H1 (cell line): ENCODE measurements around the gene TEX11. TPM values are rescaled to one million over a fixed set of nuclear protein-coding genes. Genes with fewer than 3 reads are reported as not detected.

Source experiments
- CTCF ChIA-PET: fragments of 300-600 bp; sonication (Branson Sonifier 250); formaldehyde crosslinking; loops from one replicate; lab custom pipeline; 2021; ENCODE audit not compliant: partially characterized antibody; lab: Charles Lee
- POLR2A ChIA-PET: fragments of 300-600 bp; sonication (Branson Sonifier 250); formaldehyde crosslinking; loops from one replicate; lab custom pipeline; 2021; ENCODE audit warnings: inconsistent platforms; ENCODE audit not compliant: partially characterized antibody; lab: Charles Lee
- DNase-seq, 2 experiments: peaks; one replicate each; pipeline versions ENCODE4 v3.0.0 to v3.0.0-alpha.2; 2010 to 2022; ENCODE audit warnings: low spot score in 2 of 2, low read depth in 1 of 2, mixed read lengths in 1 of 2
- FAIRE-seq: peaks from 2 replicates; lab custom pipeline; 2011; peaks lifted over from hg19 to GRCh38; lab: Jason Lieb, UNC
- H2AFZ ChIP-seq: 2 replicates; pipeline ENCODE4 v1.8.1; 2012; ENCODE audit warnings: low read length, inconsistent platforms
- H2AK5ac ChIP-seq: 2 replicates; pipeline ENCODE4 v1.6.1; 2013; ENCODE audit warnings: low read depth, low read length
- H2BK120ac ChIP-seq: replicated peaks from 2 replicates; pipeline ENCODE3; 2013; ENCODE audit warnings: low read depth, low read length, inconsistent platforms
- H2BK12ac ChIP-seq: 2 replicates; pipeline ENCODE4 v1.6.1; 2013; ENCODE audit warnings: low read depth, low read length
- H2BK15ac ChIP-seq: 2 replicates; pipeline ENCODE4 v1.6.1; 2013; ENCODE audit warnings: low read length
- H2BK20ac ChIP-seq: 2 replicates; pipeline ENCODE4 v1.6.1; 2013; ENCODE audit warnings: low read length
- H2BK5ac ChIP-seq: 2 replicates; pipeline ENCODE4 v1.6.1; 2013; ENCODE audit warnings: low read depth, low read length
- H3K14ac ChIP-seq: 2 replicates; pipeline ENCODE4 v1.6.1; 2013; ENCODE audit warnings: inconsistent platforms; ENCODE audit not compliant: insufficient read length
- H3K18ac ChIP-seq: 2 replicates; pipeline ENCODE4 v1.6.1; 2013; ENCODE audit warnings: low read length; ENCODE audit errors: extremely low read depth
- H3K23ac ChIP-seq: 2 replicates; pipeline ENCODE4 v1.6.1; 2013; ENCODE audit warnings: inconsistent platforms; ENCODE audit not compliant: insufficient read length
- H3K23me2 ChIP-seq: 2 replicates; pipeline ENCODE4 v1.6.1; 2013; ENCODE audit warnings: low read depth, low read length
- H3K27ac ChIP-seq: 2 replicates; pipeline ENCODE4 v1.6.1; 2011; ENCODE audit warnings: low read depth, low read length, inconsistent platforms
- H3K27me3 ChIP-seq, 4 experiments: replicated peaks in 1 of 4; 1 replicate in 1 of 4; 2 replicates in 3 of 4; pipeline versions ENCODE4 v1.6.1 to v1.8.1; 2011 to 2013; ENCODE audit warnings: low read length in 3 of 4, mild to moderate bottlenecking in 3 of 4, inconsistent platforms in 2 of 4, mixed read lengths in 2 of 4, moderate library complexity in 1 of 4; ENCODE audit not compliant: control insufficient read depth in 3 of 4, insufficient read depth in 3 of 4; ENCODE audit errors: extremely low read depth in 1 of 4
- H3K36me3 ChIP-seq, 4 experiments: 2 replicates each; pipeline versions ENCODE4 v1.6.1 to v1.8.1; 2011 to 2013; ENCODE audit warnings: mild to moderate bottlenecking in 4 of 4, low read length in 3 of 4, moderate library complexity in 2 of 4, control low read depth in 1 of 4, inconsistent platforms in 1 of 4; ENCODE audit not compliant: insufficient read depth in 4 of 4, control insufficient read depth in 2 of 4
- H3K4ac ChIP-seq: replicated peaks from 2 replicates; pipeline ENCODE3; 2013; ENCODE audit warnings: low read length, low read depth, mixed read lengths, inconsistent platforms; ENCODE audit not compliant: insufficient read length
- H3K4me1 ChIP-seq, 4 experiments: replicated peaks in 1 of 4; 1 replicate in 1 of 4; 2 replicates in 3 of 4; pipeline versions ENCODE4 v1.6.1 to v1.8.1; 2011 to 2013; ENCODE audit warnings: low read length in 3 of 4, inconsistent platforms in 2 of 4, mixed read lengths in 1 of 4; ENCODE audit not compliant: insufficient read depth in 4 of 4, control insufficient read depth in 3 of 4
- H3K4me2 ChIP-seq, 2 experiments: 2 replicates each; pipeline versions ENCODE4 v1.6.1 to v1.8.1; 2011 to 2013; ENCODE audit warnings: low read depth in 2 of 2, low read length in 2 of 2, control low read depth in 1 of 2, inconsistent platforms in 1 of 2, mild to moderate bottlenecking in 1 of 2; ENCODE audit not compliant: insufficient read depth in 1 of 2
- H3K4me3 ChIP-seq, 4 experiments: fragments of 200-600, 300-600 bp in 1 of 4; sonication (generic), shearing (Covaris generic), sonication (Bioruptor Twin) in 1 of 4; 2 replicates each; pipeline versions ENCODE4 v1.5.1 to v1.8.1; 2011 to 2016; ENCODE audit warnings: low read length in 4 of 4, low read depth in 3 of 4, control low read depth in 2 of 4, inconsistent platforms in 2 of 4, mild to moderate bottlenecking in 2 of 4, mixed read lengths in 1 of 4, moderate library complexity in 1 of 4; ENCODE audit not compliant: insufficient read depth in 2 of 4; ENCODE audit errors: extremely low read depth in 1 of 4
- H3K56ac ChIP-seq: replicated peaks from 2 replicates; pipeline ENCODE3; 2013; ENCODE audit warnings: low read depth, mild to moderate bottlenecking, mixed read lengths, low read length, inconsistent platforms; ENCODE audit not compliant: insufficient read length
- H3K79me1 ChIP-seq: 2 replicates; pipeline ENCODE4 v1.6.1; 2013; ENCODE audit warnings: low read depth, low read length, control low read depth
- H3K79me2 ChIP-seq, 2 experiments: 2 replicates each; pipeline versions ENCODE4 v1.6.1 to v1.8.1; 2012 to 2013; ENCODE audit warnings: low read length in 2 of 2, mild to moderate bottlenecking in 2 of 2, inconsistent platforms in 1 of 2; ENCODE audit not compliant: insufficient read depth in 2 of 2, control insufficient read depth in 1 of 2
- H3K9ac ChIP-seq, 4 experiments: replicated peaks in 1 of 4; 1 replicate in 1 of 4; 2 replicates in 3 of 4; pipeline versions ENCODE4 v1.6.1 to v1.8.1; 2011 to 2013; ENCODE audit warnings: low read depth in 3 of 4, low read length in 3 of 4, control low read depth in 2 of 4, mild to moderate bottlenecking in 2 of 4, moderate library complexity in 2 of 4, inconsistent platforms in 1 of 4; ENCODE audit errors: extremely low read depth in 1 of 4
- H3K9me3 ChIP-seq, 2 experiments: 2 replicates each; pipeline versions ENCODE4 v1.6.1 to v1.8.1; 2012 to 2013; ENCODE audit warnings: mild to moderate bottlenecking in 2 of 2, moderate library complexity in 2 of 2, control low read depth in 1 of 2, inconsistent platforms in 1 of 2, low read depth in 1 of 2, low read length in 1 of 2, mixed read lengths in 1 of 2; ENCODE audit not compliant: insufficient read depth in 2 of 2
- H4K20me1 ChIP-seq, 2 experiments: replicated peaks in 1 of 2; 2 replicates each; pipeline versions ENCODE3 to v1.8.1; 2011 to 2013; ENCODE audit warnings: inconsistent platforms in 2 of 2, low read length in 2 of 2, mild to moderate bottlenecking in 1 of 2; ENCODE audit not compliant: insufficient read depth in 2 of 2, control insufficient read depth in 1 of 2
- H4K5ac ChIP-seq: 2 replicates; pipeline ENCODE4 v1.6.1; 2013; ENCODE audit warnings: low read length, low read depth, mixed read lengths, inconsistent platforms; ENCODE audit not compliant: insufficient read length
- H4K8ac ChIP-seq: 2 replicates; pipeline ENCODE4 v1.8.0; 2013; ENCODE audit warnings: mild to moderate bottlenecking, moderate library complexity, low read length, inconsistent platforms; ENCODE audit not compliant: insufficient read depth; ENCODE audit errors: extremely low read depth
- H4K91ac ChIP-seq: replicated peaks from 2 replicates; pipeline ENCODE3; 2013; ENCODE audit warnings: low read length, mixed read lengths, inconsistent platforms; ENCODE audit not compliant: insufficient read length
- ASH2L ChIP-seq: fragments of 200-600, 300-600 bp; sonication (generic); IDR thresholded peaks from one replicate; pipeline ENCODE4 v1.7.1; 2017; ENCODE audit warnings: low read length
- BACH1 ChIP-seq: IDR thresholded peaks from 2 replicates; pipeline ENCODE4 v1.6.1; 2012; ENCODE audit warnings: low read length, improper control_type of control experiment
- BRCA1 ChIP-seq: IDR thresholded peaks from 2 replicates; pipeline ENCODE4 v1.6.1; 2012; ENCODE audit warnings: low read depth, low read length, improper control_type of control experiment
- CBX5 ChIP-seq: fragments of 300-800, 300-1000 bp; sonication (generic); IDR thresholded peaks from 2 replicates; pipeline ENCODE4 v1.7.1; 2016; ENCODE audit warnings: antibody characterized with exemption, low read length, low read depth
- CHD1 ChIP-seq: IDR thresholded peaks from 2 replicates; pipeline ENCODE4 v1.6.1; 2012; ENCODE audit warnings: low read depth, low read length, improper control_type of control experiment
- NANOG ChIP-seq: IDR thresholded peaks from 2 replicates; pipeline ENCODE4 v1.6.1; 2011; ENCODE audit warnings: low read length, low read depth, mild to moderate bottlenecking, inconsistent platforms; ENCODE audit not compliant: insufficient read depth, poor library complexity, severe bottlenecking
- POLR2AphosphoS5 ChIP-seq: IDR thresholded peaks from 2 replicates; pipeline ENCODE4 v1.6.1; 2011; ENCODE audit warnings: low read depth, low read length
- POU5F1 ChIP-seq: IDR thresholded peaks from 2 replicates; pipeline ENCODE4 v1.6.1; 2011; ENCODE audit warnings: low read depth, mild to moderate bottlenecking, low read length, moderate library complexity
- RAD21 ChIP-seq, 2 experiments: IDR thresholded peaks in 1 of 2; conservative IDR thresholded peaks in 1 of 2; 2 replicates each; pipeline ENCODE4 v1.6.1; 2011; ENCODE audit warnings: low read depth in 2 of 2, low read length in 2 of 2, improper control_type of control experiment in 1 of 2, inconsistent platforms in 1 of 2, mild to moderate bottlenecking in 1 of 2, moderate library complexity in 1 of 2
- RXRA ChIP-seq: IDR thresholded peaks from 2 replicates; pipeline ENCODE4 v1.6.1; 2011; ENCODE audit warnings: low read depth, mild to moderate bottlenecking, low read length, moderate library complexity; ENCODE audit not compliant: insufficient read depth
- SAP30 ChIP-seq: fragments of 300-600 bp; sonication (generic); IDR thresholded peaks from 2 replicates; pipeline ENCODE4 v1.7.1; 2012; ENCODE audit warnings: low read length, moderate library complexity, mild to moderate bottlenecking, inconsistent platforms; ENCODE audit not compliant: insufficient read depth, insufficient replicate concordance
- SIX5 ChIP-seq: IDR thresholded peaks from 2 replicates; pipeline ENCODE4 v1.6.1; 2011; ENCODE audit warnings: mild to moderate bottlenecking, low read depth, low read length
- SP2 ChIP-seq: IDR thresholded peaks from 2 replicates; pipeline ENCODE4 v1.6.1; 2012; ENCODE audit warnings: mild to moderate bottlenecking, low read length, inconsistent platforms
- SRF ChIP-seq: IDR thresholded peaks from 2 replicates; pipeline ENCODE4 v1.6.1; 2011; ENCODE audit warnings: mild to moderate bottlenecking, low read depth, low read length, moderate library complexity
- SUZ12 ChIP-seq: fragments of 200-600 bp; sonication (generic); IDR thresholded peaks from 2 replicates; pipeline ENCODE4 v1.6.1; 2012; ENCODE audit warnings: mild to moderate bottlenecking, inconsistent platforms, low read length, moderate library complexity, mixed read lengths
- WGBS, 2 experiments: shearing (Covaris generic) in 1 of 2; methylation state at CpG; one replicate each; pipeline versions ENCODE4 v1.1.6 to v1.1.7; 2013 to 2015; ENCODE audit warnings: low lambda C conversion rate in 2 of 2, mixed read lengths in 2 of 2, inconsistent platforms in 1 of 2, low coverage in 1 of 2, missing lambda C conversion rate in 1 of 2; ENCODE audit not compliant: insufficient replicate concordance in 2 of 2, insufficient coverage in 1 of 2, insufficient read length in 1 of 2; ENCODE audit errors: extremely low coverage in 1 of 2, missing lambda C conversion rate in 1 of 2; 5-methylcytosine and 5-hydroxymethylcytosine counted together
- polyA plus RNA-seq, 7 experiments: library from polyadenylated mRNA; depleted of rRNA in 3 of 7; stranded (reverse) in 5 of 7; unstranded in 2 of 7; fragments of >200 nt in 5 of 7; fragments of 200-250 nt in 2 of 7; gene quantifications; 1 replicate in 5 of 7; 2 replicates in 1 of 7; 4 replicates in 1 of 7; pipeline versions ENCODE4 v1.2.1 to v1.2.3, GENCODE V29; 2011 to 2013; ENCODE audit warnings: missing spikeins in 2 of 7, mixed read lengths in 2 of 7
- total RNA-seq: library from RNA; stranded (reverse); fragmentation: NEBNext Ultra II Directional; extraction: Animal tissue kit (Norgen Biotek cat#: 25700); gene quantifications from 2 replicates; pipeline ENCODE4 v1.2.1, GENCODE V29; 2021

The TEX11 gene
- total and polyA plus RNA-seq, 2 of the 8 experiments (the other 6 are each of a cell fraction or from before 2014, with no cell fraction given) = 0.11 to 0.74 TPM

GRCh38 chrX:70878902-70879301 is 29.6 kb downstream of the TEX11 start:
- no peak overlapping the region for H2AK5ac ChIP-seq
- H3K4me2 ChIP-seq = no peak overlapping the region
- CTCF ChIA-PET = no interaction called here
- H2BK12ac ChIP-seq = no peak overlapping the region
- no peaks in the 10 kb centered on the region for H3K79me2 ChIP-seq
- no peaks in the 10 kb centered on the region for H3K79me1 ChIP-seq
- no peaks in the 10 kb centered on the region for H3K23me2 ChIP-seq
- FAIRE-seq (no peak), DNase-seq (no peak)
- H3K14ac ChIP-seq = no peak overlapping the region
- H3K4me1 ChIP-seq = no peaks in the 10 kb centered on the region
- H4K20me1 ChIP-seq = no peaks in the 10 kb centered on the region
- no peak overlapping the region for H3K4me3 ChIP-seq
- H3K27ac ChIP-seq = no peak overlapping the region
- H3K36me3 ChIP-seq = no peaks in the 10 kb centered on the region
- no peak overlapping the region for H2AFZ ChIP-seq
- no peaks in the 10 kb centered on the region for H3K27me3 ChIP-seq
- H2BK15ac ChIP-seq = no peak overlapping the region
- H3K23ac ChIP-seq = no peak overlapping the region
- POLR2A ChIA-PET = no interaction called here
- no peak overlapping the region for H2BK120ac ChIP-seq
- H3K4ac ChIP-seq = no peak overlapping the region
- WGBS, 2 experiments = 94 to 100% methylated on average over 2 of the region's 2 CpGs
- H2BK5ac ChIP-seq = no peak overlapping the region
- no peak overlapping the region for H4K5ac ChIP-seq
- H2BK20ac ChIP-seq = no peak overlapping the region
- no peak overlapping the region for H3K9ac ChIP-seq
- no peak overlapping the region for H4K8ac ChIP-seq
- H3K9me3 ChIP-seq = no peaks in the 10 kb centered on the region
- H3K18ac ChIP-seq = no peak overlapping the region
- H3K56ac ChIP-seq = no peak overlapping the region
- H4K91ac ChIP-seq = no peak overlapping the region
- TF ChIP-seq BRCA1 = no peak
- TF ChIP-seq BACH1 = no peak
- no peak for TF ChIP-seq RXRA
- no peak for TF ChIP-seq SUZ12
- no peak for TF ChIP-seq CHD1
- TF ChIP-seq POU5F1 = no peak
- TF ChIP-seq POLR2AphosphoS5 = no peak
- TF ChIP-seq SIX5 = no peak
- TF ChIP-seq SRF = no peak
- TF ChIP-seq NANOG = no peak
- no peak for TF ChIP-seq SP2
- TF ChIP-seq RAD21 (IDR thresholded peaks at IDR 0.05 in 1 of 2, conservative IDR thresholded peaks at IDR 0.05 in 1 of 2; ENCODE audit: low read depth in 2 of 2, low read length in 2 of 2) = no peak
- TF ChIP-seq ASH2L = no peak
- no peak for TF ChIP-seq CBX5
- TF ChIP-seq SAP30 = no peak
